Epithelial cell of proximal tubule (primary cell): ENCODE measurements around the gene PITX1. TPM values are rescaled to one million over a fixed set of nuclear protein-coding genes. Genes with fewer than 3 reads are reported as not detected.

ENCODE experiments used
- DNase-seq: peaks from one replicate; pipeline ENCODE4 v3.0.0-alpha.2; 2011; ENCODE audit warnings: low read depth
- H3K4me3 ChIP-seq: 2 replicates; pipeline ENCODE4 v1.5.1; 2011; ENCODE audit warnings: low read depth, mild to moderate bottlenecking, low read length
- CTCF ChIP-seq: conservative IDR thresholded peaks from 2 replicates; pipeline ENCODE4 v1.5.1; 2012; ENCODE audit warnings: low read depth, mild to moderate bottlenecking, low read length
- total RNA-seq: library from RNA; depleted of rRNA; stranded (reverse); fragments of >200 nt; gene quantifications from 2 replicates; pipeline ENCODE4 v1.2.3, GENCODE V29; 2015

PITX1 gene
- total RNA-seq, 1 donor from 2014 or later = 1.6 TPM

- H3K4me3 ChIP-seq = no peak overlapping the region
- no peak for DNase-seq
- no peak for TF ChIP-seq CTCF
Measured at GRCh38 chr5:135045488-135045887, 11.5 kb upstream of the PITX1 start.

- no peak overlapping the region for H3K4me3 ChIP-seq
- TF ChIP-seq CTCF = no peak
- no peak for DNase-seq
Measured at GRCh38 chr5:135042595-135042994, 8.6 kb upstream of the PITX1 start.

- no peak for TF ChIP-seq CTCF
- no peak overlapping the region for H3K4me3 ChIP-seq
- no peak for DNase-seq
Measured at GRCh38 chr5:135041726-135042125, 7.7 kb upstream of the PITX1 start.

- no peak for TF ChIP-seq CTCF
- H3K4me3 ChIP-seq = no peak overlapping the region
- DNase-seq = no peak
Measured at GRCh38 chr5:135041145-135041587, 7.1 kb upstream of the PITX1 start.

GRCh38 chr5:135040333-135041144 is 6.5 kb upstream of the PITX1 start:
- no peak for TF ChIP-seq CTCF
- H3K4me3 ChIP-seq = no peak overlapping the region
- no peak for DNase-seq

GRCh38 chr5:135040034-135040332 is 6.0 kb upstream of the PITX1 start:
- H3K4me3 ChIP-seq = no peak overlapping the region
- no peak for DNase-seq
- no peak for TF ChIP-seq CTCF
